ENCODE results near the gene BICDL2. TPM values are rescaled to one million over a fixed set of nuclear protein-coding genes. Genes with fewer than 3 reads are reported as not detected.

Gene BICDL2
- total and polyA plus RNA-seq, 3 donors from 2014 or later: 0.29 to 1.3 (median 0.37) TPM

- no peaks in the 10 kb centered on the region for H3K4me1 ChIP-seq
- 78 to 80% methylated on average over 12 to 26 of the region's 33 CpGs for WGBS, 2 donors
- no peaks in the 10 kb centered on the region for H3K27me3 ChIP-seq
- H3K4me3 ChIP-seq: no peak overlapping the region
- H3K27ac ChIP-seq: no peak overlapping the region
- no peak for DNase-seq
- no peaks in the 10 kb centered on the region for H3K36me3 ChIP-seq (ENCODE audit: low read depth, missing control alignments)
- H3K9me3 ChIP-seq: no peaks in the 10 kb centered on the region
- TF ChIP-seq CTCF (IDR thresholded peaks at IDR 0.05) (no peak), POLR2A (IDR thresholded peaks at IDR 0.05) (no peak)
- intact Hi-C loops (cut with DNase I; ENCODE audit: low total_unique reads): no loop called here
These were observed 6.2 kb downstream of the BICDL2 start for GRCh38 chr16:3030222-3031212.

- no peaks in the 10 kb centered on the region for H3K36me3 ChIP-seq (ENCODE audit: low read depth, missing control alignments)
- H3K4me3 ChIP-seq: no peak overlapping the region
- no peak for DNase-seq
- H3K4me1 ChIP-seq: no peaks in the 10 kb centered on the region
- no peaks in the 10 kb centered on the region for H3K27me3 ChIP-seq
- H3K27ac ChIP-seq: no peak overlapping the region
- TF ChIP-seq CTCF (IDR thresholded peaks at IDR 0.05) (no peak), POLR2A (IDR thresholded peaks at IDR 0.05) (no peak)
- H3K9me3 ChIP-seq: no peaks in the 10 kb centered on the region
- 12 to 18% methylated on average over 31 to 33 of the region's 59 CpGs for WGBS, 2 donors
- intact Hi-C loops (cut with DNase I; ENCODE audit: low total_unique reads): no loop called here
These were observed 7.1 kb downstream of the BICDL2 start for GRCh38 chr16:3029491-3030221.

- Histone ChIP-seq H3K27me3 (no peaks in the 10 kb centered on the region), H3K4me1 (no peaks in the 10 kb centered on the region), H3K9me3 (no peaks in the 10 kb centered on the region), H3K4me3 (peak overlapping the region in 1 of 2 donors; percentile 9), H3K36me3 (ENCODE audit: low read depth, missing control alignments) (no peaks in the 10 kb centered on the region), H3K27ac (no peak overlapping the region)
- whole genome bisulfite sequencing, 2 donors: 23 to 41% methylated on average over 8 to 15 of the region's 15 CpGs
- TF ChIP-seq CTCF (IDR thresholded peaks at IDR 0.05) (no peak), POLR2A (IDR thresholded peaks at IDR 0.05) (no peak)
- intact Hi-C loops (cut with DNase I; ENCODE audit: low total_unique reads): no loop called here
- DNase-seq: no peak
These were observed 7.9 kb downstream of the BICDL2 start for GRCh38 chr16:3028716-3029319.

GRCh38 chr16:3027983-3028715 lies 8.6 kb downstream of the BICDL2 start:
- H3K36me3 ChIP-seq (ENCODE audit: low read depth, missing control alignments): no peaks in the 10 kb centered on the region
- peaks cover 5% of the 10 kb centered on the region for H3K4me1 ChIP-seq
- intact Hi-C loops (cut with DNase I; ENCODE audit: low total_unique reads): no loop called here
- no peaks in the 10 kb centered on the region for H3K9me3 ChIP-seq
- peak; percentile 88 for DNase-seq
- peak overlapping the region in 1 of 2 donors; percentile 9 for H3K4me3 ChIP-seq
- WGBS, 2 donors: 30 to 33% methylated on average over 2 to 51 of the region's 58 CpGs
- no peak overlapping the region for H3K27ac ChIP-seq
- TF ChIP-seq CTCF (IDR thresholded peaks at IDR 0.05) (peak in 2 of 3 experiments; percentile 50 to 71), POLR2A (IDR thresholded peaks at IDR 0.05) (no peak)
- H3K27me3 ChIP-seq: no peaks in the 10 kb centered on the region

Data from testis (tissue), 3 donors.